ENCODE measurements around the gene BCL2A1.
"Not testable (repeated sequence)": the region's sequence is repeated elsewhere in the genome, so short reads cannot be mapped to it uniquely, and the experiment has no call there.

BCL2A1 gene

DNA sequence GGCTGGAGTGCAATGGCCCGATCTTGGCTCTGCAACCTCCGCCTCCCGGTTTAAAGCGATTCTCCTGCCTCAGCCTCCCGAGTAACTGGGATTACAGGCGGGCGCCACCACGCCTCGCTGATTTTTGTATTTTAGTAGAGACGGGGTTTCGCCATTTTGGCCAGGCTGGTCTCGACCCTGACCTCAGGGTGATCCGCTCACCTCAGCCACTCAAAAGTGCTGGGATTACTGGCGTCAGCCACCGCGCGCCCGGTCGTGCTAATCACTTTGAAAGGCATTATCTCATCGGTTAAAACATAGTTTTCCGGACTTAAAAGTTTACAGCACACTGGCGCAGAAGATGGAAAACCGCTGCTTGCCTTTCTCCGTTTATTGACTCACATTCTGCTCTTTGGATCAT, 46.6 kb downstream of the BCL2A1 start:
- DNase-seq = no peak

GRCh38 chr15:79923515-79924169, 47.4 kb downstream of the BCL2A1 start:
- DNase-seq = peak in 56 of 58 donors; percentile 17 to 90 (median 76)

DNA sequence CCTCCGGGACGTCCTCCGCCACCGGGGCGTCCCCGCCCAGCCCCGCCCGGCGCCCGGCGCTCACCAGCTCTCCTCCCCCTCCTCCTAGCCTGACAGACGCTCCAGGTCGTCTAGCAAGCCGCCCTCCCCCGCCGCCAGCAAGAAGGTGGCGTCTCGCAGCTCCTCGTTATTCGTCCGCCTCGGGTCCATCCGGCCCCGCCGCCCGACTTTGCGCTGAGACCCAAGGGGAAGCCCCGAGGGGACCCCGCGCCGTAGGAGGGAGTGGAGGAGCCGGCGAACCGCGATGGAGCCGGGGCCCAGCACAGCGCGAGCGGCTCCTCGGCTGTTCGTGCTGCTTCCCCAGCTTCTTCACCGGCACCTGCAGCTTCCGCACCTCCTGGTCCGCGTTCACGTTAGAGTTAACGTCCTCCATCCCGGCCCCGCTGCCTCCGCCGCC, 47.9 kb downstream of the BCL2A1 start:
- DNase-seq = peak in 45 of 58 donors; percentile 22 to 74 (median 50)

GRCh38 chr15:79922512-79923078, 48.4 kb downstream of the BCL2A1 start:
- DNase-seq = peak in 4 of 58 donors; percentile 8 to 48 (median 36)

GRCh38 chr15:79919749-79920511, 51.1 kb downstream of the BCL2A1 start:
- no peak for DNase-seq

GRCh38 chr15:79919090-79919748, 51.8 kb downstream of the BCL2A1 start:
- DNase-seq = no peak

GRCh38 chr15:79918278-79918677, 52.7 kb downstream of the BCL2A1 start:
- DNase-seq = no peak

DNA sequence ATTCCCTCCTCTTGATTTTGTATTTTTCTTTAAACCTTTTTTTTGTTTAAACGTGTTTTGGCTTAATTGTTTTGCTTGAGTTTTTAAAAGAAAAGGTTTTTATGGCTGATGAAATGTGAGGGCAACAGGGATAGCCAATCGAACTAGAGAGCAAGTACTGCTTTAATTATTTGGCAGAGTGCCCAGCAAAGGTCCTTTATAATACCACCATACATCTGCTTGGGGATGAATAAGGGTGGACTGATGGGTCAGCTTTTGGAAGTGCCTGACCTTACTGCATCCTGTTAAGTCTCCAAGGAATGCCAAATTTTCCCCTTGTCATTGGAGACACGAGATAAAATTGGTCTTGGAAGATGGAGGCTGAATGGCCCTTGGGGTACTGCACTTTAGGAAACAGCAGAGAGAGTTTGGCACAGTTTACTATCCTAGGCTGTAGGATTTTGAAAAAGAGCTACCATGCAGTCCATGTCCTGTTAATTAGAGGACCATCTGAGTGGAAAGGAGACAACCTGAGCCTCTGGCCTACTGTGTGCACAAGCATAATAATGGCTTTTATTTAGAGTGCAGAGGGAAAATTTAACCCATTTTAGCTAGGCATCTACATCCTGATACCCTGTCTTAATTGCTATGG, 54.4 kb downstream of the BCL2A1 start:
- DNase-seq = no peak

- not testable (repeated sequence) for DNase-seq
These were observed 55.1 kb downstream of the BCL2A1 start for GRCh38 chr15:79915776-79916501.

- no peak for DNase-seq
These were observed 56.3 kb downstream of the BCL2A1 start for GRCh38 chr15:79914728-79915127.
